ENCODE data around the gene PWWP2B. TPM values are rescaled to one million over a fixed set of nuclear protein-coding genes. Genes with fewer than 3 reads are reported as not detected.
A peak's percentile ranks its signal among the peaks of the same experiment; 100 is the strongest.

PWWP2B gene
- total RNA-seq, 6 experiments from 2014 or later: 3.0 to 12.2 (median 5.1) TPM

- intact Hi-C loops (cut with DNase I): no loop called here
- Histone ChIP-seq H3K4me1 (peaks cover 0 to 6% (median 0%) of the 10 kb centered on the region in 4 donors), H3K4me3 (no peak overlapping the region), H3K36me3 (no peaks in the 10 kb centered on the region), H3K9me3 (no peaks in the 10 kb centered on the region), H3K27ac (peak overlapping the region; percentile 72 to 88 (median 83)), H3K27me3 (no peaks in the 10 kb centered on the region)
- TF ChIP-seq CTCF (IDR thresholded peaks at IDR 0.05) (no peak), POLR2A (IDR thresholded peaks at IDR 0.05) (no peak)
- ATAC-seq (peak; percentile 67 to 76 (median 70)), DNase-seq (peak; percentile 65 to 75 (median 66))
- WGBS (ENCODE audit: insufficient coverage, low coverage, low lambda C conversion rate, missing lambda C conversion rate): 40% methylated on average over 5 of the region's 33 CpGs
Measured at GRCh38 chr10:132420981-132421846, 24.2 kb downstream of the PWWP2B start.

- no peaks in the 10 kb centered on the region for H3K27me3 ChIP-seq
- H3K36me3 ChIP-seq: no peaks in the 10 kb centered on the region
- H3K4me3 ChIP-seq: no peak overlapping the region
- no peak for ATAC-seq
- H3K27ac ChIP-seq: peak overlapping the region; percentile 72 to 88 (median 83)
- 75% methylated on average over 12 of the region's 30 CpGs for WGBS (ENCODE audit: insufficient coverage, low coverage, low lambda C conversion rate, missing lambda C conversion rate)
- DNase-seq: no peak
- peaks cover 0 to 6% (median 0%) of the 10 kb centered on the region in 4 donors for H3K4me1 ChIP-seq
- TF ChIP-seq CTCF (IDR thresholded peaks at IDR 0.05): no peak
- intact Hi-C loops (cut with DNase I): no loop called here
- H3K9me3 ChIP-seq: no peaks in the 10 kb centered on the region
Measured at GRCh38 chr10:132421847-132422751, 25.1 kb downstream of the PWWP2B start.

GRCh38 chr10:132422903-132423825, 26.2 kb downstream of the PWWP2B start:
- ATAC-seq (peak in 2 of 4 donors; percentile 15 to 29), DNase-seq (no peak)
- no peaks in the 10 kb centered on the region for H3K27me3 ChIP-seq
- intact Hi-C loops (cut with DNase I): no loop called here
- no peak overlapping the region for H3K4me3 ChIP-seq
- WGBS (ENCODE audit: insufficient coverage, low coverage, low lambda C conversion rate, missing lambda C conversion rate): 73% methylated on average over 23 of the region's 26 CpGs
- H3K27ac ChIP-seq: no peak overlapping the region
- H3K36me3 ChIP-seq: no peaks in the 10 kb centered on the region
- H3K9me3 ChIP-seq: no peaks in the 10 kb centered on the region
- H3K4me1 ChIP-seq: peaks cover 0 to 6% (median 0%) of the 10 kb centered on the region in 4 donors
- TF ChIP-seq CTCF (IDR thresholded peaks at IDR 0.05) (no peak), POLR2A (IDR thresholded peaks at IDR 0.05) (no peak)
